HepG2 (cell line): ENCODE measurements around the gene TMEM184B. TPM values are rescaled to one million over a fixed set of nuclear protein-coding genes. Genes with fewer than 3 reads are reported as not detected.
A peak's percentile ranks its signal among the peaks of the same experiment; 100 is the strongest.

Experiments
- ATAC-seq: fragments of 200-7000 bp; cut with Tn5 transposase; 3 replicates; pipeline ENCODE4 v1.9.1; 2020; ENCODE audit warnings: mild to moderate bottlenecking, moderate library complexity
- BruUV-seq: library from RNA; stranded (reverse); fragments of 400-500 nt; replicated peaks from 2 replicates; lab custom pipeline; 2021; lab: Mats Ljungman, UMichigan
- CTCF ChIA-PET: fragments of 300-600 bp; formaldehyde crosslinking; extraction: SDS; loops from one replicate; lab custom pipeline; 2021; ENCODE audit warnings: low total read pairs, inconsistent platforms, low intra/inter-chr PET ratio; lab: Yijun Ruan, JAX
- POLR2A ChIA-PET: fragments of 350-600 bp; sonication (Branson Sonifier 250); formaldehyde crosslinking; loops from one replicate; lab custom pipeline; 2020; ENCODE audit warnings: antibody characterized with exemption, inconsistent platforms; lab: Yijun Ruan, JAX
- DNase-seq: peaks from one replicate; pipeline ENCODE4 v3.0.0-alpha.2; 2015; ENCODE audit warnings: low spot score
- FAIRE-seq: peaks from 3 replicates; lab custom pipeline; 2011; peaks lifted over from hg19 to GRCh38; lab: Jason Lieb, UNC
- H2AFZ ChIP-seq: one replicate; pipeline ENCODE4 v1.6.1; 2011; ENCODE audit warnings: low read length, inconsistent platforms
- H3K27ac ChIP-seq: fragments of 300-600 bp; 3 replicates; pipeline ENCODE4 v1.8.0; 2011; ENCODE audit warnings: mixed run types, mild to moderate bottlenecking, mixed read lengths, low read length, inconsistent platforms; ENCODE audit not compliant: insufficient read depth; ENCODE audit errors: extremely low read length
- H3K27me3 ChIP-seq, 2 experiments: fragments of 200-600 bp in 1 of 2; 2 replicates in 1 of 2; 3 replicates in 1 of 2; pipeline versions ENCODE4 v1.6.0 to v1.8.0; 2011; ENCODE audit warnings: low read length in 2 of 2, mild to moderate bottlenecking in 2 of 2, moderate library complexity in 2 of 2, inconsistent platforms in 1 of 2; ENCODE audit not compliant: insufficient read depth in 2 of 2, control insufficient read depth in 1 of 2
- H3K36me3 ChIP-seq, 2 experiments: fragments of 200-600 bp in 1 of 2; replicated peaks in 1 of 2; 2 replicates in 1 of 2; 3 replicates in 1 of 2; pipeline versions ENCODE4 v1.5.1 to v1.8.0; 2011; ENCODE audit warnings: low read length in 2 of 2, inconsistent platforms in 1 of 2; ENCODE audit not compliant: insufficient read depth in 2 of 2, control insufficient read depth in 1 of 2
- H3K4me1 ChIP-seq: 2 replicates; pipeline ENCODE4 v1.5.1; 2012; ENCODE audit warnings: low read length, inconsistent platforms; ENCODE audit not compliant: insufficient read depth
- H3K4me2 ChIP-seq: 2 replicates; pipeline ENCODE4 v1.6.0; 2011; ENCODE audit warnings: low read depth, low read length, inconsistent platforms
- H3K4me3 ChIP-seq, 3 experiments: fragments of 200-600 bp in 1 of 3; sonication (generic), shearing (Covaris generic) in 1 of 3; replicated peaks in 1 of 3; 2 replicates each; pipeline ENCODE4 v1.5.1; 2011 to 2016; ENCODE audit warnings: low read length in 3 of 3, inconsistent platforms in 2 of 3, low read depth in 2 of 3, mild to moderate bottlenecking in 2 of 3, control low read depth in 1 of 3, mixed read lengths in 1 of 3; ENCODE audit not compliant: insufficient read depth in 1 of 3
- H3K79me2 ChIP-seq: one replicate; pipeline ENCODE4 v1.6.1; 2011; ENCODE audit warnings: low read length, inconsistent platforms; ENCODE audit not compliant: insufficient read depth
- H3K9ac ChIP-seq: 2 replicates; pipeline ENCODE4 v1.6.0; 2011; ENCODE audit warnings: mild to moderate bottlenecking, low read depth, low read length, inconsistent platforms; ENCODE audit not compliant: insufficient read depth
- H3K9me3 ChIP-seq: 2 replicates; pipeline ENCODE4 v1.5.1; 2012; ENCODE audit warnings: mild to moderate bottlenecking, low read length
- H4K20me1 ChIP-seq: 2 replicates; pipeline ENCODE4 v1.6.0; 2011; ENCODE audit warnings: inconsistent platforms, mild to moderate bottlenecking, low read length, moderate library complexity; ENCODE audit not compliant: insufficient read depth
- ESRRA ChIP-seq: sonication (generic); formaldehyde crosslinking; IDR thresholded peaks from 2 replicates; pipeline ENCODE4 v1.5.1; 2020; ENCODE audit warnings: mild to moderate bottlenecking, low read depth, missing genetic modification reagents
- KLF16 ChIP-seq, 2 experiments: sonication (generic) in 1 of 2; formaldehyde crosslinking in 1 of 2; IDR thresholded peaks; 2 replicates each; pipeline versions ENCODE4 v1.6.1 to v1.8.0; 2016 to 2023; ENCODE audit warnings: missing genetic modification reagents in 2 of 2, missing compliant biosample characterization in 1 of 2
- REPIN1 ChIP-seq: sonication (generic); formaldehyde crosslinking; IDR thresholded peaks from 2 replicates; pipeline ENCODE4 v1.8.0; 2022; ENCODE audit warnings: missing genetic modification reagents, low read depth, mild to moderate bottlenecking, borderline replicate concordance
- SRSF9 ChIP-seq: fragments of 200-400 bp; formaldehyde crosslinking; IDR thresholded peaks from 2 replicates; pipeline ENCODE4 v1.6.1; 2018; ENCODE audit warnings: borderline replicate concordance, mild to moderate bottlenecking, low read depth, low read length; ENCODE audit not compliant: insufficient read depth, poor library complexity, severe bottlenecking
- SYNCRIP ChIP-seq: fragments of 200-400 bp; formaldehyde crosslinking; IDR thresholded peaks from 2 replicates; pipeline ENCODE4 v1.6.1; 2018; ENCODE audit warnings: mild to moderate bottlenecking, low read depth, low read length; ENCODE audit not compliant: insufficient read depth
- ZFY ChIP-seq: sonication (generic); formaldehyde crosslinking; IDR thresholded peaks from 2 replicates; pipeline ENCODE4 v1.4.0; 2020; ENCODE audit warnings: missing genetic modification reagents
- ZNF143 ChIP-seq: sonication (generic); formaldehyde crosslinking; IDR thresholded peaks from 2 replicates; pipeline ENCODE4 v1.4.0; 2020; ENCODE audit warnings: missing genetic modification reagents
- ZNF263 ChIP-seq: sonication (generic); formaldehyde crosslinking; IDR thresholded peaks from 2 replicates; pipeline ENCODE4 v1.4.0; 2020; ENCODE audit warnings: missing genetic modification reagents
- ZNF333 ChIP-seq: sonication (generic); formaldehyde crosslinking; IDR thresholded peaks from 2 replicates; pipeline ENCODE4 v1.4.0; 2020; ENCODE audit warnings: mild to moderate bottlenecking, missing genetic modification reagents, borderline replicate concordance
- ZNF430 ChIP-seq: sonication (generic); formaldehyde crosslinking; IDR thresholded peaks from 2 replicates; pipeline ENCODE4 v1.9.0; 2021; ENCODE audit warnings: mild to moderate bottlenecking, missing genetic modification reagents
- ZNF460 ChIP-seq: sonication (generic); formaldehyde crosslinking; IDR thresholded peaks from 2 replicates; pipeline ENCODE4 v1.5.1; 2020; ENCODE audit warnings: missing genetic modification reagents, mild to moderate bottlenecking, borderline replicate concordance
- WGBS: methylation state at CpG from one replicate; pipeline ENCODE4 v1.1.6; 2017; ENCODE audit warnings: low lambda C conversion rate; 5-methylcytosine and 5-hydroxymethylcytosine counted together
- in situ Hi-C: cut with HindIII; loops from 2 replicates; pipeline ENCODE4 v1.10.0; 2017; ENCODE audit warnings: low pct_unique_long_range_greater_than_20kb; ENCODE audit not compliant: extremely low pct_ligation_motif_present
- intact Hi-C: fragments of 100-400 bp; cut with micrococcal nuclease; formaldehyde crosslinking; loops from one replicate; pipeline ENCODE4 v1.10.0; 2022; ENCODE audit not compliant: unreplicated experiment
- polyA plus RNA-seq, 8 experiments: library from polyadenylated mRNA; depleted of rRNA in 3 of 8; stranded (reverse) in 7 of 8; unstranded in 1 of 8; fragments of >200 nt; fragmentation: Illumina TruSeq in 4 of 8; extraction: Trizol in 4 of 8; gene quantifications; 2 replicates each; pipeline versions ENCODE4 v1.2.1 to v1.2.3, GENCODE V29; 2011 to 2016; ENCODE audit warnings: low read depth in 4 of 8, missing spikeins in 1 of 8, mixed read lengths in 1 of 8; ENCODE audit not compliant: insufficient read depth in 1 of 8
- total RNA-seq, 5 experiments: library from RNA; depleted of rRNA; stranded (reverse); fragments of >200 nt; fragmentation: Illumina TruSeq; extraction: Trizol; gene quantifications; 2 replicates each; pipeline ENCODE4 v1.2.3, GENCODE V29; 2016; ENCODE audit warnings: low read depth in 1 of 5
- TF ChIP-seq, protein P1 (sequence below): IDR thresholded peaks from 2 replicates; pipeline ENCODE4 v1.6.1; 2016
- TF ChIP-seq, protein P2 (sequence below): sonication (generic); formaldehyde crosslinking; IDR thresholded peaks from 2 replicates; pipeline ENCODE4 v1.4.0; 2020; ENCODE audit warnings: mild to moderate bottlenecking, missing genetic modification reagents
- TF ChIP-seq, protein P3 (sequence below): sonication (generic); formaldehyde crosslinking; conservative IDR thresholded peaks from 2 replicates; pipeline ENCODE4 v1.5.0; 2020; ENCODE audit warnings: missing genetic modification reagents
- TF ChIP-seq, protein P4 (sequence below): sonication (generic); formaldehyde crosslinking; IDR thresholded peaks from 2 replicates; pipeline ENCODE4 v1.5.0; 2020; ENCODE audit warnings: missing genetic modification reagents

The TMEM184B gene
- total and polyA plus RNA-seq, 2 of the 13 experiments (the other 11 are each of a cell fraction or from before 2014, with no cell fraction given): 15.9 to 16.0 TPM

DNA sequence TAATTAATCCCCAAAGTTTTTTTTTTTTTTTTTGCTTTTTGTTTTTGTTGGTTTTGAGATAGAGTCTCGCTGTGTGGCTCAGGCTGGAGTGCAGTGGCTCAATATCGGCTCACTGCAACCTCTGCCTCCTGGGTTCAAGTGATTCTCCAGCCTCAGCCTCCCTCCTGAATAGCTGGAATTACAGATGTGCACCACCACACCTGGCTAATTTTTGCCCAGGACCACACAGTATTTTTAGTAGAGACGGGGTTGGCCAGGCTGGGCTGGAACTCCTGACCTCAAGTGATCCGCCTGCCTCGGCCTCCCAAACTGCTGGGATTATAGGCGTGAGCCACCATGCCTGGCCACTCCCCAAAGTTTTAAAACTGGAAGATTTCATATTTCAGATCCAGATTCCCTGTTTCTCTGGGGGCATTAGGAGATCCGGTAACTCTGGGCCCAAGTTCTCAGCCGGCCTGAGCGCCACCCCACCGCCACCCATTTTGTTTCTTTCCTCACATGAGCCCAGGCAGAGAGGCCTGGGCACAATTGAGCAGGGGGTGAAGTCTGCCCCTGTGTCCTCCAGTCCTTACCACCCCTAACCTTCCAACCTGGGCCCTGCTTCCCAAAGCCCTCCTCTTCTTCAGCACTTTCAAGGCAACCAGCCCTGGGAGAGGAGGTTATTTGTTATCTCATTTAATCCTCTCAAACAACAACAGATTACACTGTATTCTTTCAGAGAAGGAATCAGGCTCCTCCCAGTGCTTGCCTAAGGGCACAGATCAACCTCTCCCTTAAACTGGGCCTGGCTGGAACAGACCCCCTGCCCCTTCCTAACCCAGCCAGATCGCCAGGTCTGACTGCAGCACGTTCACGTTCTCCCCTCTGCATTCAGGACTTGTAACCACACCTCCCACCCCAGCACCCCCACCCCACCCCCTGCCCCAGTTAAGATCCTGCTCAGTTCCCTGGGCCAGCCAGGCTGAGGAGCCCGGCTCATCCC, 46.3 kb upstream of the TMEM184B start:
- no peaks in the 10 kb centered on the region for H3K9me3 ChIP-seq
- H3K36me3 ChIP-seq: peaks cover under 1 to 1% of the 10 kb centered on the region in 2 experiments; a peak in 1 of 5 replicates
- peaks cover 25% of the 10 kb centered on the region for H3K79me2 ChIP-seq
- H3K4me2 ChIP-seq: peak overlapping the region; percentile 91
- intact Hi-C loops (loop anchor here (5.0 kb wide), 1 partner anchor 33 kb away; no protein-coding TSS in a partner anchor), in situ Hi-C loops (no loop called here)
- ATAC-seq: peak; percentile 19
- no peak for FAIRE-seq
- peak overlapping the region; percentile 59 to 82 (median 77) for H3K4me3 ChIP-seq
- BruUV-seq: TSS peak; percentile 96
- H3K4me1 ChIP-seq: peaks cover 53% of the 10 kb centered on the region
- peak overlapping the region; percentile 58 for H3K27ac ChIP-seq
- peak overlapping the region; percentile 54 for H2AFZ ChIP-seq
- ChIA-PET CTCF (no interaction called here), POLR2A (interaction anchor here (1.2 to 1.9 kb wide), 5 partner anchors 9 to 378 kb away, joined by 4 to 13 read pairs (median 7); partner anchors contain the start of gene BAIAP2L2)
- no peaks in the 10 kb centered on the region; a peak in 2 of 5 replicates for H3K27me3 ChIP-seq
- peaks cover 14% of the 10 kb centered on the region; the same call in 1 of the 2 replicates for H4K20me1 ChIP-seq
- peak; percentile 30 for DNase-seq
- H3K9ac ChIP-seq: peak overlapping the region; percentile 76
- WGBS: 15% methylated on average over 10 of the region's 14 CpGs
- TF ChIP-seq ZNF333 (CRISPR knock-in tag) (no peak), ZFY (peak; percentile 21), SRSF9 (no peak), ZNF263 (CRISPR knock-in tag) (peak; percentile 79), ZNF430 (peak; percentile 51; the same call in 1 of the 2 replicates), ESRRA (CRISPR knock-in tag) (0 out of 2 replicates have a peak, but pooled peaks have one; percentile 13), SYNCRIP (no peak), REPIN1 (CRISPR knock-in tag) (peak; percentile 74), ZNF143 (CRISPR knock-in tag) (no peak), ZNF460 (CRISPR knock-in tag) (no peak), KLF16 (CRISPR knock-in tag; IDR thresholded peaks at IDR 0.05) (no peak)
- TF ChIP-seq, protein P1, sequence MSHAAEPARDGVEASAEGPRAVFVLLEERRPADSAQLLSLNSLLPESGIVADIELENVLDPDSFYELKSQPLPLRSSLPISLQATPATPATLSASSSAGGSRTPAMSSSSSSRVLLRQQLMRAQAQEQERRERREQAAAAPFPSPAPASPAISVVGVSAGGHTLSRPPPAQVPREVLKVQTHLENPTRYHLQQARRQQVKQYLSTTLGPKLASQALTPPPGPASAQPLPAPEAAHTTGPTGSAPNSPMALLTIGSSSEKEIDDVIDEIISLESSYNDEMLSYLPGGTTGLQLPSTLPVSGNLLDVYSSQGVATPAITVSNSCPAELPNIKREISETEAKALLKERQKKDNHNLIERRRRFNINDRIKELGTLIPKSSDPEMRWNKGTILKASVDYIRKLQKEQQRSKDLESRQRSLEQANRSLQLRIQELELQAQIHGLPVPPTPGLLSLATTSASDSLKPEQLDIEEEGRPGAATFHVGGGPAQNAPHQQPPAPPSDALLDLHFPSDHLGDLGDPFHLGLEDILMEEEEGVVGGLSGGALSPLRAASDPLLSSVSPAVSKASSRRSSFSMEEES: no peak
- TF ChIP-seq, protein P2, sequence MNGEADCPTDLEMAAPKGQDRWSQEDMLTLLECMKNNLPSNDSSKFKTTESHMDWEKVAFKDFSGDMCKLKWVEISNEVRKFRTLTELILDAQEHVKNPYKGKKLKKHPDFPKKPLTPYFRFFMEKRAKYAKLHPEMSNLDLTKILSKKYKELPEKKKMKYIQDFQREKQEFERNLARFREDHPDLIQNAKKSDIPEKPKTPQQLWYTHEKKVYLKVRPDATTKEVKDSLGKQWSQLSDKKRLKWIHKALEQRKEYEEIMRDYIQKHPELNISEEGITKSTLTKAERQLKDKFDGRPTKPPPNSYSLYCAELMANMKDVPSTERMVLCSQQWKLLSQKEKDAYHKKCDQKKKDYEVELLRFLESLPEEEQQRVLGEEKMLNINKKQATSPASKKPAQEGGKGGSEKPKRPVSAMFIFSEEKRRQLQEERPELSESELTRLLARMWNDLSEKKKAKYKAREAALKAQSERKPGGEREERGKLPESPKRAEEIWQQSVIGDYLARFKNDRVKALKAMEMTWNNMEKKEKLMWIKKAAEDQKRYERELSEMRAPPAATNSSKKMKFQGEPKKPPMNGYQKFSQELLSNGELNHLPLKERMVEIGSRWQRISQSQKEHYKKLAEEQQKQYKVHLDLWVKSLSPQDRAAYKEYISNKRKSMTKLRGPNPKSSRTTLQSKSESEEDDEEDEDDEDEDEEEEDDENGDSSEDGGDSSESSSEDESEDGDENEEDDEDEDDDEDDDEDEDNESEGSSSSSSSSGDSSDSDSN (CRISPR knock-in tag): peak; percentile 21; the same call in 1 of the 2 replicates
- TF ChIP-seq, protein P3, sequence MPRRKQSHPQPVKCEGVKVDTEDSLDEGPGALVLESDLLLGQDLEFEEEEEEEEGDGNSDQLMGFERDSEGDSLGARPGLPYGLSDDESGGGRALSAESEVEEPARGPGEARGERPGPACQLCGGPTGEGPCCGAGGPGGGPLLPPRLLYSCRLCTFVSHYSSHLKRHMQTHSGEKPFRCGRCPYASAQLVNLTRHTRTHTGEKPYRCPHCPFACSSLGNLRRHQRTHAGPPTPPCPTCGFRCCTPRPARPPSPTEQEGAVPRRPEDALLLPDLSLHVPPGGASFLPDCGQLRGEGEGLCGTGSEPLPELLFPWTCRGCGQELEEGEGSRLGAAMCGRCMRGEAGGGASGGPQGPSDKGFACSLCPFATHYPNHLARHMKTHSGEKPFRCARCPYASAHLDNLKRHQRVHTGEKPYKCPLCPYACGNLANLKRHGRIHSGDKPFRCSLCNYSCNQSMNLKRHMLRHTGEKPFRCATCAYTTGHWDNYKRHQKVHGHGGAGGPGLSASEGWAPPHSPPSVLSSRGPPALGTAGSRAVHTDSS (CRISPR knock-in tag): 0 out of 2 replicates have a peak, but pooled peaks have one; percentile 29
- TF ChIP-seq, protein P4, sequence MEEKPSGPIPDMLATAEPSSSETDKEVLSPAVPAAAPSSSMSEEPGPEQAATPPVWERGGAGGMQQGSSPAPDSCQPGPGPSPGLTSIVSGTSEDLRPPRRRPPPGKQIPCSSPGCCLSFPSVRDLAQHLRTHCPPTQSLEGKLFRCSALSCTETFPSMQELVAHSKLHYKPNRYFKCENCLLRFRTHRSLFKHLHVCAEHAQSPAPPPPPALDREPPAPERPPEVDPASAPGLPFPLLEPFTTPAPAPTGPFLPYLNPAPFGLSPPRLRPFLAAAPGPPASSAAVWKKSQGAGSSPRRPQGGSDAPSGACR (CRISPR knock-in tag): 0 out of 2 replicates have a peak, but pooled peaks have one; percentile 28
